HCT116 (cell line): ENCODE measurements around the gene TCF15. TPM values are rescaled to one million over a fixed set of nuclear protein-coding genes. Genes with fewer than 3 reads are reported as not detected.

Source experiments
- ATAC-seq: fragments of 200-7000 bp; cut with Tn5 transposase; 2 replicates; pipeline ENCODE4 v1.9.1; 2020; ENCODE audit warnings: mild to moderate bottlenecking, moderate library complexity
- BruUV-seq: library from RNA; stranded (reverse); fragments of 400-500 nt; replicated peaks from 2 replicates; lab custom pipeline; 2021; lab: Mats Ljungman, UMichigan
- CTCF ChIA-PET: fragments of 300-600 bp; sonication (Branson Sonifier 250); formaldehyde crosslinking; loops from one replicate; lab custom pipeline; 2021; ENCODE audit warnings: antibody characterized with exemption; lab: Charles Lee
- POLR2A ChIA-PET: fragments of 300-600, 350-600 bp; sonication (Branson Sonifier 250); formaldehyde crosslinking; loops from one replicate; lab custom pipeline; 2021; ENCODE audit warnings: antibody characterized with exemption; lab: Charles Lee
- RAD21 ChIA-PET, 2 experiments: fragments of 300-600 bp; sonication (Branson Sonifier 250); formaldehyde crosslinking; loops; one replicate each; lab custom pipeline; 2023; ENCODE audit warnings: low total read pairs in 2 of 2; ENCODE audit not compliant: uncharacterized antibody in 2 of 2, unreplicated experiment in 2 of 2, low non-redundant PET in 1 of 2; lab: Charles Lee
- DNase-seq: peaks from one replicate; pipeline ENCODE4 v3.0.0-alpha.2; 2010; ENCODE audit warnings: low read depth, low spot score
- H2AFZ ChIP-seq: fragments of 200-600 bp; shearing (Covaris generic), sonication (generic); 2 replicates; pipeline ENCODE4 v1.6.1; 2017; ENCODE audit warnings: low read depth, mixed run types, mixed read lengths, antibody characterized with exemption, low read length; ENCODE audit not compliant: poor library complexity, severe bottlenecking
- H3K27ac ChIP-seq: 2 replicates; pipeline ENCODE4 v1.5.1; 2012; ENCODE audit warnings: low read depth, low read length
- H3K27me3 ChIP-seq: fragments of 200-600 bp; sonication (generic); 2 replicates; pipeline ENCODE4 v1.6.1; 2016; ENCODE audit warnings: mixed run types, low read length, mixed read lengths; ENCODE audit not compliant: insufficient read depth
- H3K36me3 ChIP-seq, 2 experiments: fragments of 200-500 bp in 1 of 2; fragments of 200-600 bp in 1 of 2; sonication (Bioruptor generic) in 1 of 2; sonication (generic) in 1 of 2; 2 replicates each; pipeline versions ENCODE4 v1.5.1 to v1.6.1; 2014 to 2016; ENCODE audit warnings: low read length in 2 of 2, inconsistent platforms in 1 of 2, mixed read lengths in 1 of 2, mixed run types in 1 of 2; ENCODE audit not compliant: insufficient read depth in 2 of 2, control insufficient read depth in 1 of 2
- H3K4me1 ChIP-seq, 2 experiments: fragments of 200-600 bp in 1 of 2; sonication (generic) in 1 of 2; 2 replicates each; pipeline versions ENCODE4 v1.5.1 to v1.6.1; 2012 to 2017; ENCODE audit warnings: low read length in 2 of 2, inconsistent platforms in 1 of 2, mild to moderate bottlenecking in 1 of 2, mixed read lengths in 1 of 2, mixed run types in 1 of 2, moderate library complexity in 1 of 2; ENCODE audit not compliant: insufficient read depth in 2 of 2, control insufficient read depth in 1 of 2
- H3K4me2 ChIP-seq: fragments of 200-600 bp; sonication (generic); 2 replicates; pipeline ENCODE4 v1.6.1; 2017; ENCODE audit warnings: mixed run types, low read length, mixed read lengths
- H3K4me3 ChIP-seq, 2 experiments: fragments of 200-600 bp in 1 of 2; sonication (generic) in 1 of 2; replicated peaks in 1 of 2; 2 replicates each; pipeline ENCODE4 v1.5.1; 2011 to 2016; ENCODE audit warnings: low read length in 2 of 2, control low read depth in 1 of 2, low read depth in 1 of 2, mild to moderate bottlenecking in 1 of 2, mixed read lengths in 1 of 2, mixed run types in 1 of 2
- H3K79me2 ChIP-seq: fragments of 200-600 bp; sonication (generic); 2 replicates; pipeline ENCODE4 v1.6.1; 2017; ENCODE audit warnings: mild to moderate bottlenecking, mixed run types, low read length, moderate library complexity, mixed read lengths; ENCODE audit not compliant: insufficient read depth
- H3K9ac ChIP-seq: fragments of 200-600 bp; sonication (generic); 2 replicates; pipeline ENCODE4 v1.6.1; 2016; ENCODE audit warnings: low read length, mixed read lengths
- H3K9me2 ChIP-seq: fragments of 200-600 bp; sonication (generic), shearing (Covaris generic); 2 replicates; pipeline ENCODE4 v1.6.1; 2017; ENCODE audit warnings: mixed run types, mild to moderate bottlenecking, moderate library complexity; ENCODE audit not compliant: insufficient read depth
- H3K9me3 ChIP-seq, 2 experiments: fragments of 200-500 bp in 1 of 2; fragments of 200-600 bp in 1 of 2; sonication (Bioruptor generic) in 1 of 2; sonication (generic) in 1 of 2; 2 replicates each; pipeline ENCODE4 v1.6.1; 2014 to 2017; ENCODE audit warnings: low read length in 2 of 2, mixed read lengths in 2 of 2, inconsistent platforms in 1 of 2, low read depth in 1 of 2, mild to moderate bottlenecking in 1 of 2, mixed run types in 1 of 2, moderate library complexity in 1 of 2; ENCODE audit not compliant: control insufficient read depth in 1 of 2, insufficient read depth in 1 of 2
- H4K20me1 ChIP-seq: fragments of 200-600 bp; sonication (generic), shearing (Covaris generic); 2 replicates; pipeline ENCODE4 v1.6.1; 2017; ENCODE audit warnings: mixed run types, mild to moderate bottlenecking, moderate library complexity; ENCODE audit not compliant: insufficient read depth
- CBX3 ChIP-seq: IDR thresholded peaks from 2 replicates; pipeline ENCODE4 v1.6.1; 2012; ENCODE audit warnings: low read depth
- CEBPB ChIP-seq: IDR thresholded peaks from 2 replicates; pipeline ENCODE4 v1.6.1; 2012; ENCODE audit warnings: low read depth
- EZH2 ChIP-seq: fragments of 200-600 bp; sonication (generic); IDR thresholded peaks from 2 replicates; pipeline ENCODE4 v1.6.1; 2017; ENCODE audit warnings: antibody characterized with exemption, mixed run types
- EZH2phosphoT487 ChIP-seq: fragments of 200-600 bp; IDR thresholded peaks from 2 replicates; pipeline ENCODE4 v1.6.1; 2018; ENCODE audit warnings: antibody characterized with exemption, borderline replicate concordance
- JUND ChIP-seq: IDR thresholded peaks from 2 replicates; pipeline ENCODE4 v1.6.1; 2012
- MAX ChIP-seq: IDR thresholded peaks from 2 replicates; pipeline ENCODE4 v1.6.1; 2012
- POLR2A ChIP-seq: IDR thresholded peaks from 2 replicates; pipeline ENCODE4 v1.7.0; 2011; ENCODE audit warnings: borderline replicate concordance; ENCODE audit not compliant: insufficient read depth, insufficient read length; ENCODE audit errors: extremely low read depth
- REST ChIP-seq: IDR thresholded peaks from 2 replicates; pipeline ENCODE4 v1.6.1; 2012; ENCODE audit warnings: low read depth
- SP1 ChIP-seq: IDR thresholded peaks from 2 replicates; pipeline ENCODE4 v1.6.1; 2012; ENCODE audit warnings: low read depth
- TCF7L2 ChIP-seq: IDR thresholded peaks from 2 replicates; pipeline ENCODE4 v1.7.0; 2011; ENCODE audit warnings: borderline replicate concordance, inconsistent platforms; ENCODE audit not compliant: insufficient read depth, insufficient read length; ENCODE audit errors: extremely low read depth
- YY1 ChIP-seq: IDR thresholded peaks from 2 replicates; pipeline ENCODE4 v1.6.1; 2011; ENCODE audit warnings: low read length, low read depth, moderate library complexity, mild to moderate bottlenecking; ENCODE audit not compliant: insufficient replicate concordance; ENCODE audit errors: extremely low read depth
- ZNF274 ChIP-seq: fragments of 200-500 bp; sonication (Bioruptor generic); IDR thresholded peaks from 2 replicates; pipeline ENCODE4 v1.6.1; 2014; ENCODE audit warnings: mild to moderate bottlenecking, low read depth, low read length, inconsistent platforms
- intact Hi-C: fragments of 100-400 bp; cut with micrococcal nuclease; formaldehyde crosslinking; loops from 2 replicates; pipeline ENCODE4 v1.10.0; 2022
- total RNA-seq: library from RNA; stranded (reverse); gene quantifications from one replicate; pipeline ENCODE4 v1.2.1, GENCODE V29; 2021; ENCODE audit not compliant: unreplicated experiment

The TCF15 gene
- total RNA-seq, 1 experiment from 2014 or later, result not detected

GRCh38 chr20:617934-618690, 8.0 kb upstream of the TCF15 start (continued):
- TF ChIP-seq REST, result no peak
- TF ChIP-seq EZH2phosphoT487, result no peak
- TF ChIP-seq CEBPB, result no peak
- no peak for TF ChIP-seq YY1
- no peak for TF ChIP-seq MAX
- no peak for TF ChIP-seq ZNF274
- TF ChIP-seq POLR2A, result no peak
- TF ChIP-seq JUND, result no peak

- Histone ChIP-seq H3K4me2 (no peak overlapping the region), H3K4me1 (no peaks in the 10 kb centered on the region), H2AFZ (no peak overlapping the region), H3K9me3 (no peaks in the 10 kb centered on the region), H4K20me1 (no peaks in the 10 kb centered on the region), H3K9me2 (no peaks in the 10 kb centered on the region), H3K4me3 (no peak overlapping the region), H3K36me3 (no peaks in the 10 kb centered on the region), H3K27me3 (no peaks in the 10 kb centered on the region), H3K9ac (no peak overlapping the region), H3K27ac (no peak overlapping the region), H3K79me2 (no peaks in the 10 kb centered on the region)
- ChIA-PET RAD21 (no interaction called here), CTCF (interaction anchor here (1.1 kb wide), 1 partner anchor 52 kb away, joined by 3 read pairs; no protein-coding TSS in a partner anchor), POLR2A (no interaction called here)
- no TSS peak for BruUV-seq
- intact Hi-C loops, result no loop called here
- no peak for ATAC-seq
- TF ChIP-seq MAX (no peak), REST (no peak), TCF7L2 (no peak), EZH2 (no peak), SP1 (no peak), JUND (no peak), CBX3 (no peak)
- no peak for DNase-seq
These were observed 5.4 kb upstream of the TCF15 start for GRCh38 chr20:615514-615913.
